A673 (cell line): ENCODE results near the gene RASGRP1.

Source experiments
- EZH2 ChIP-seq: fragments of 200-600 bp; sonication (generic); IDR thresholded peaks from 2 replicates; pipeline ENCODE4 v1.6.1; 2017; ENCODE audit warnings: borderline replicate concordance, low read depth, mild to moderate bottlenecking, mixed read lengths, antibody characterized with exemption, low read length; ENCODE audit not compliant: poor library complexity, severe bottlenecking
- TF ChIP-seq, protein P1 (sequence below): fragments of 300-800, 200-600 bp; sonication (generic); conservative IDR thresholded peaks from 2 replicates; pipeline ENCODE4 v1.5.1; 2017; ENCODE audit warnings: low read depth, mild to moderate bottlenecking, antibody characterized with exemption, low read length, moderate library complexity, mixed read lengths

DNA sequence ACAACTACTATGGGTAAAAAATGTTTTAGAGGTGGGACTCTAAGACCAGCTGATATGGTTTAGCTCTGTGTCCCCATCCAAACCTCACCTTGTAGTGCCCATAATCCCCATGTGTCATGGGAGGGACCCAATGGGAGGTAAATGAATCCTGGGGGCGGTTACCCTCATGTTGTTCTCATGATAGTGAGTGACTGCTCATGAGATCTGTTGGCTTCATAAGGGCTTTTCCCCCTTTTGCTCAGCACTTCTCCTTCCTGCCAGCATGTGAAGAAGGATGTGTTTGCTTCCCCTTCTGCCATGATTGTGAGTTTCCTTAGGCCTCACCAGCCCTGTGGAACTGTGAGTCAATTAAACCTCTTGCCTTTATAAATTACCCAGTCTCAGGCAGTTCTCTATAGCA lies 65.0 kb downstream of the RASGRP1 start:
- TF ChIP-seq, protein P1, sequence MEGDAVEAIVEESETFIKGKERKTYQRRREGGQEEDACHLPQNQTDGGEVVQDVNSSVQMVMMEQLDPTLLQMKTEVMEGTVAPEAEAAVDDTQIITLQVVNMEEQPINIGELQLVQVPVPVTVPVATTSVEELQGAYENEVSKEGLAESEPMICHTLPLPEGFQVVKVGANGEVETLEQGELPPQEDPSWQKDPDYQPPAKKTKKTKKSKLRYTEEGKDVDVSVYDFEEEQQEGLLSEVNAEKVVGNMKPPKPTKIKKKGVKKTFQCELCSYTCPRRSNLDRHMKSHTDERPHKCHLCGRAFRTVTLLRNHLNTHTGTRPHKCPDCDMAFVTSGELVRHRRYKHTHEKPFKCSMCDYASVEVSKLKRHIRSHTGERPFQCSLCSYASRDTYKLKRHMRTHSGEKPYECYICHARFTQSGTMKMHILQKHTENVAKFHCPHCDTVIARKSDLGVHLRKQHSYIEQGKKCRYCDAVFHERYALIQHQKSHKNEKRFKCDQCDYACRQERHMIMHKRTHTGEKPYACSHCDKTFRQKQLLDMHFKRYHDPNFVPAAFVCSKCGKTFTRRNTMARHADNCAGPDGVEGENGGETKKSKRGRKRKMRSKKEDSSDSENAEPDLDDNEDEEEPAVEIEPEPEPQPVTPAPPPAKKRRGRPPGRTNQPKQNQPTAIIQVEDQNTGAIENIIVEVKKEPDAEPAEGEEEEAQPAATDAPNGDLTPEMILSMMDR = no peak
- TF ChIP-seq EZH2 = no peak
